HG02588 (cell line): ENCODE results near the gene MPI.
"Not testable (repeated sequence)": the region's sequence is repeated elsewhere in the genome, so short reads cannot be mapped to it uniquely, and the experiment has no call there.

Experiments
- ATAC-seq: cut with Tn5 transposase; IDR thresholded peaks from one replicate; pipeline ENCODE4 v1.9.1; 2021; ENCODE audit warnings: mild to moderate bottlenecking, moderate library complexity; ENCODE audit not compliant: unreplicated experiment

Gene MPI

GRCh38 chr15:74890665-74890960, 771 bp downstream of the MPI start:
- no peak for ATAC-seq

GRCh38 chr15:74891469-74891868, 1.6 kb downstream of the MPI start:
- no peak for ATAC-seq

GRCh38 chr15:74892313-74892712, 2.5 kb downstream of the MPI start:
- no peak for ATAC-seq

- ATAC-seq, result no peak
These were observed 3.1 kb downstream of the MPI start for GRCh38 chr15:74892931-74893330.

GRCh38 chr15:74893627-74894026, 3.8 kb downstream of the MPI start:
- ATAC-seq, result no peak

GRCh38 chr15:74894383-74894782, 4.5 kb downstream of the MPI start:
- ATAC-seq, result not testable (repeated sequence)

GRCh38 chr15:74895830-74896229, 6.0 kb downstream of the MPI start:
- ATAC-seq, result no peak

GRCh38 chr15:74896316-74896715, 6.5 kb downstream of the MPI start:
- ATAC-seq, result no peak

GRCh38 chr15:74897300-74897701, 7.5 kb downstream of the MPI start:
- ATAC-seq, result no peak

- ATAC-seq, result no peak
These were observed 11.8 kb downstream of the MPI start for GRCh38 chr15:74901612-74902063.

- ATAC-seq, result no peak
These were observed 12.6 kb downstream of the MPI start for GRCh38 chr15:74902295-74903075.

GRCh38 chr15:74903676-74904075, 13.8 kb downstream of the MPI start:
- ATAC-seq, result no peak

GRCh38 chr15:74904190-74904805, 14.5 kb downstream of the MPI start:
- no peak for ATAC-seq

GRCh38 chr15:74906067-74906449, 16.2 kb downstream of the MPI start:
- peak; percentile 26 for ATAC-seq

- ATAC-seq, result peak; percentile 83
These were observed 16.8 kb downstream of the MPI start, which contains the start of gene FAM219B for GRCh38 chr15:74906450-74907162. Gene FAM219B (minus strand): TSS chr15:74906851. CDS start chr15:74906800, 51 bp downstream.

- no peak for ATAC-seq
These were observed 17.5 kb downstream of the MPI start for GRCh38 chr15:74907163-74907870.

- no peak for ATAC-seq
These were observed 18.8 kb downstream of the MPI start for GRCh38 chr15:74908635-74909034.

GRCh38 chr15:74913041-74913440, 23.2 kb downstream of the MPI start:
- ATAC-seq, result no peak

GRCh38 chr15:74913799-74914198, 24.0 kb downstream of the MPI start:
- not testable (repeated sequence) for ATAC-seq

GRCh38 chr15:74917676-74918075, 27.8 kb downstream of the MPI start:
- no peak for ATAC-seq

- ATAC-seq, result no peak
These were observed 30.6 kb downstream of the MPI start for GRCh38 chr15:74920456-74920855.
